Body of pancreas (tissue), 4 donors: ENCODE measurements around the gene SNTG2. TPM values are rescaled to one million over a fixed set of nuclear protein-coding genes. Genes with fewer than 3 reads are reported as not detected.

Experiments
- ATAC-seq: fragments of 150-250 bp; one replicate; pipeline ENCODE4 v1.9.1; 2016
- DNase-seq, 4 donors: peaks; one replicate each; pipeline ENCODE4 v3.0.0-alpha.2; 2019
- H3K27ac ChIP-seq, 4 donors: fragments of 200-600 bp; sonication (generic); 1 replicate in 3 of 4; 2 replicates in 1 of 4; pipeline versions ENCODE4 v1.5.1 to v1.6.1; 2016 to 2019; ENCODE audit warnings: mild to moderate bottlenecking in 1 of 4, mixed read lengths in 1 of 4, moderate library complexity in 1 of 4
- H3K27me3 ChIP-seq, 2 donors: fragments of 200-600 bp; sonication (generic); one replicate each; pipeline ENCODE4 v1.6.0; 2016; ENCODE audit warnings: mild to moderate bottlenecking in 1 of 2
- H3K36me3 ChIP-seq, 2 donors: fragments of 200-600 bp; sonication (generic); replicated peaks in 1 of 2; 2 replicates each; pipeline ENCODE4 v1.5.1; 2016; ENCODE audit warnings: low read depth in 2 of 2; ENCODE audit not compliant: insufficient read depth in 1 of 2
- H3K4me1 ChIP-seq: fragments of 200-600 bp; sonication (generic); one replicate; pipeline ENCODE4 v1.6.0; 2016
- H3K4me3 ChIP-seq, 2 donors: fragments of 200-600 bp; sonication (generic); 1 replicate in 1 of 2; 2 replicates in 1 of 2; pipeline ENCODE4 v1.5.1; 2016 to 2019
- H3K9me3 ChIP-seq, 3 donors: fragments of 200-600 bp; sonication (generic); 1 replicate in 2 of 3; 2 replicates in 1 of 3; pipeline ENCODE4 v1.5.1; 2016
- CTCF ChIP-seq, 7 experiments: fragments of 450-650 bp in 4 of 7; fragments of 200-600 bp in 3 of 7; sonication (generic) in 3 of 7; IDR thresholded peaks; one replicate each; pipeline ENCODE4 v1.5.1; 2016 to 2019; ENCODE audit warnings: antibody characterized with exemption in 7 of 7
- POLR2A ChIP-seq, 3 donors: fragments of 450-650 bp; IDR thresholded peaks; one replicate each; pipeline ENCODE4 v1.6.1; 2016; ENCODE audit warnings: antibody characterized with exemption in 3 of 3, mild to moderate bottlenecking in 2 of 3
- WGBS, 2 donors: methylation state at CpG; one replicate each; pipeline ENCODE4 v1.1.5; 2017; 5-methylcytosine and 5-hydroxymethylcytosine counted together
- intact Hi-C: fragments of 100-400 bp; cut with DNase I; formaldehyde crosslinking; loops from one replicate; pipeline ENCODE4 v1.15.1; 2023
- total RNA-seq, 2 donors: library from RNA; depleted of rRNA; stranded (reverse); fragments of >200 nt; gene quantifications; one replicate each; pipeline ENCODE4 v1.1.0, GENCODE V29; 2016

The SNTG2 gene
- total RNA-seq, 2 donors from 2014 or later, result 11.9 to 18.7 TPM

- intact Hi-C loops, result no loop called here
- no peak for TF ChIP-seq CTCF (IDR thresholded peaks at IDR 0.05)
- TF ChIP-seq POLR2A (IDR thresholded peaks at IDR 0.05), result no peak
- Histone ChIP-seq H3K4me1 (no peaks in the 10 kb centered on the region), H3K27me3 (no peaks in the 10 kb centered on the region), H3K4me3 (no peak overlapping the region), H3K36me3 (no peaks in the 10 kb centered on the region), H3K9me3 (peaks cover 0 to 8% (median 0%) of the 10 kb centered on the region in 3 donors), H3K27ac (no peak overlapping the region)
- 67 to 90% methylated on average over 4 of the region's 4 CpGs for WGBS, 2 donors
- ATAC-seq, result no peak
- no peak for DNase-seq
Observed at GRCh38 chr2:1209246-1209645, 258.6 kb downstream of the SNTG2 start.

- no peak for DNase-seq
- TF ChIP-seq POLR2A (IDR thresholded peaks at IDR 0.05), result no peak
- no peak for TF ChIP-seq CTCF (IDR thresholded peaks at IDR 0.05)
- Histone ChIP-seq H3K9me3 (peaks cover 0 to 8% (median 0%) of the 10 kb centered on the region in 3 donors), H3K27ac (no peak overlapping the region), H3K36me3 (no peaks in the 10 kb centered on the region), H3K4me1 (no peaks in the 10 kb centered on the region), H3K4me3 (no peak overlapping the region), H3K27me3 (no peaks in the 10 kb centered on the region)
- no peak for ATAC-seq
- 80 to 89% methylated on average over 3 of the region's 3 CpGs for WGBS, 2 donors
- intact Hi-C loops, result no loop called here
Observed at GRCh38 chr2:1209761-1210160, 259.1 kb downstream of the SNTG2 start.

GRCh38 chr2:1210352-1210751 lies 259.7 kb downstream of the SNTG2 start:
- Histone ChIP-seq H3K4me3 (no peak overlapping the region), H3K27ac (no peak overlapping the region), H3K36me3 (no peaks in the 10 kb centered on the region), H3K4me1 (no peaks in the 10 kb centered on the region), H3K9me3 (peaks cover 0 to 8% (median 0%) of the 10 kb centered on the region in 3 donors), H3K27me3 (no peaks in the 10 kb centered on the region)
- no peak for DNase-seq
- no peak for ATAC-seq
- intact Hi-C loops, result no loop called here
- TF ChIP-seq POLR2A (IDR thresholded peaks at IDR 0.05), result no peak
- TF ChIP-seq CTCF (IDR thresholded peaks at IDR 0.05), result no peak
- 76 to 83% methylated on average over 3 of the region's 3 CpGs for WGBS, 2 donors

- no peak for DNase-seq
- 67 to 69% methylated on average over 8 to 13 of the region's 13 CpGs for WGBS, 2 donors
Observed at GRCh38 chr2:1219901-1220573, 269.4 kb downstream of the SNTG2 start.

More at GRCh38 chr2:1219901-1220573, 269.4 kb downstream of the SNTG2 start:
- Histone ChIP-seq H3K4me3 (no peak overlapping the region), H3K27ac (no peak overlapping the region), H3K9me3 (no peaks in the 10 kb centered on the region), H3K36me3 (no peaks in the 10 kb centered on the region), H3K4me1 (no peaks in the 10 kb centered on the region), H3K27me3 (no peaks in the 10 kb centered on the region)
- no peak for TF ChIP-seq POLR2A (IDR thresholded peaks at IDR 0.05)
- TF ChIP-seq CTCF (IDR thresholded peaks at IDR 0.05), result no peak
- no peak for ATAC-seq
- intact Hi-C loops, result no loop called here
